ENCODE results near the gene SLCO2A1.

Gene SLCO2A1

GRCh38 chr3:134039161-134039862 is 9.6 kb upstream of the SLCO2A1 start:
- TF ChIP-seq ZFX (IDR thresholded peaks at IDR 0.05; ENCODE audit: borderline replicate concordance) (no peak), CTCF (IDR thresholded peaks at IDR 0.05) (peak; percentile 33)
- no peak overlapping the region for H3K27ac ChIP-seq

DNA sequence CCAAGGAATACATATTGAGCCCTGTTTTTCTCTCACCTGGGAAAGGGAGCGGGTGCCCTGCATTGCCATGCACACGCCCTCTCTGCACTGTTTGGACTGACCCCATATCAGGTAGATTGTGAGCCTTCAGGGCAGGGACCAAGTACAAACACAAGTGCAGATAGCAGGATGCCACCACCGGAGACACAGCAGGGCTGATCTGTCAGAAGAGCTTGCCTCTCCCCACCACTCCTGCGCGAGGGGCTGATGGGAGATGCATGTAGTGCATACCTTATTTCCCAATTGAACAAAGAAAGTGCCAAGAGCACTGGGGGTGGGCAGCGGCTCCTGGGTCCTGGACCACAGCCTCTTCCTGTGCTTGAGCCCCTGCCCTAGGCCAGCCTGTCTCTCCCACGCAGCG is 9.0 kb upstream of the SLCO2A1 start:
- TF ChIP-seq CTCF (IDR thresholded peaks at IDR 0.05) (no peak), ZFX (IDR thresholded peaks at IDR 0.05; ENCODE audit: borderline replicate concordance) (no peak)
- H3K27ac ChIP-seq, result no peak overlapping the region

DNA sequence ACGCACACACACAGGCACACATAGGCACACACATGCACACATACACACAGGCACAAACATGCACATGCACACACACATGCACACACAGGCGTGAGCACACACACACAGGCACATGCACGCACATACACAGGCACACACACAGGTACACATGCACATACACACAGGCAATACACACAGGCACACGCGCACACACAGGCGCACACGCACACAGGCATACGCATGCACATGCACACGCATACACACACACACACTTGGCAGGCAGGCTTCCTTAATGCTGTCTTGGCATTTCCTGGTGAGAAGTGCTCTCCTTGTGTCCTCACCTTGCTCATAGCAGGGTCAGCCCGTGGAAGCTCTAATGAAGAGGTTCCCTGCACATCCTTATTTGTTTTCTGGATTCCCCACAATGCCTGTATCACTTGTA is 8.4 kb upstream of the SLCO2A1 start:
- H3K27ac ChIP-seq, result no peak overlapping the region
- TF ChIP-seq CTCF (IDR thresholded peaks at IDR 0.05), result no peak
- TF ChIP-seq ZFX (IDR thresholded peaks at IDR 0.05; ENCODE audit: borderline replicate concordance), result no peak

DNA sequence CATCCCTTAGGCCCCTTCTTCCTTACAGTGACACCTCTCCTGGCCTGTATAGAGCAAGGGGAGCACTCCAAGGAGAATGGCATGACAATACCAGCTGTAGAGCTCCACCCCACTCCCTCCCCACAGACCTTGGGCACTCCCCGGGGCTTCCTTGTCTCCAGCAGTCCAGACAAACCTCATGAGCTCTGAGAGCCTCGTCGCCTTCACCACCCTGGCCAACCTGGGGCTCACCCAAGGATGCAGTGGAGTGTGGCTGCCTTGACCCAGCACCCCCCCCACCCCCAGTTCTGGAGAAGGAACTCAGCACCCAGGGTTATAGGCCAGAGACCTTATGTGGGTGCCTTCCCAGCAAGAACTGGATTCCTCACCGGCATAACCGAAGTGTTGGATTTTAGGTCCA is 7.4 kb upstream of the SLCO2A1 start:
- TF ChIP-seq CTCF (IDR thresholded peaks at IDR 0.05), result no peak
- no peak for TF ChIP-seq ZFX (IDR thresholded peaks at IDR 0.05; ENCODE audit: borderline replicate concordance)
- H3K27ac ChIP-seq, result no peak overlapping the region

DNA sequence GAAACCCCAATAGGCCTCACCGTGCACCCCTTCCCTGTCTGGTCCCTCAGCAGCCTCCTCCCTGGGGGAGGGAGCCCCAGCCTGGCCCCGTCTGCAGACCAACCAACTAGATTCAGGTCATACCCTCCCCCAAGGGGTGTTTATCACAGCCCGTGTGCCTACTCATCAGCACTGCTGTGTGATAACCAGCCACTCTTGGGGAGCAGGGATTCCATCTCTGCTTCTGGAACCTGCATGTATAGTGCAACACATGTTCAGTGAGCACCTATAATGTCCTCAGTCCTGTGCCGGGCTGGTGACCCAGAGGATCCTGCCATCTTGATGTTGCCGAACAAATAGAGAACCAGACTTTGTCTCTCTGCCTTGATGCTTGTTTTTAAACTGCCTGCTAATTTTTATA is 6.6 kb upstream of the SLCO2A1 start:
- no peak for TF ChIP-seq ZFX (IDR thresholded peaks at IDR 0.05; ENCODE audit: borderline replicate concordance)
- TF ChIP-seq CTCF (IDR thresholded peaks at IDR 0.05), result no peak
- H3K27ac ChIP-seq, result no peak overlapping the region

- TF ChIP-seq ZFX (IDR thresholded peaks at IDR 0.05; ENCODE audit: borderline replicate concordance) (no peak), CTCF (IDR thresholded peaks at IDR 0.05) (no peak)
- H3K27ac ChIP-seq, result no peak overlapping the region
These were observed 6.1 kb upstream of the SLCO2A1 start for GRCh38 chr3:134035836-134036235.

DNA sequence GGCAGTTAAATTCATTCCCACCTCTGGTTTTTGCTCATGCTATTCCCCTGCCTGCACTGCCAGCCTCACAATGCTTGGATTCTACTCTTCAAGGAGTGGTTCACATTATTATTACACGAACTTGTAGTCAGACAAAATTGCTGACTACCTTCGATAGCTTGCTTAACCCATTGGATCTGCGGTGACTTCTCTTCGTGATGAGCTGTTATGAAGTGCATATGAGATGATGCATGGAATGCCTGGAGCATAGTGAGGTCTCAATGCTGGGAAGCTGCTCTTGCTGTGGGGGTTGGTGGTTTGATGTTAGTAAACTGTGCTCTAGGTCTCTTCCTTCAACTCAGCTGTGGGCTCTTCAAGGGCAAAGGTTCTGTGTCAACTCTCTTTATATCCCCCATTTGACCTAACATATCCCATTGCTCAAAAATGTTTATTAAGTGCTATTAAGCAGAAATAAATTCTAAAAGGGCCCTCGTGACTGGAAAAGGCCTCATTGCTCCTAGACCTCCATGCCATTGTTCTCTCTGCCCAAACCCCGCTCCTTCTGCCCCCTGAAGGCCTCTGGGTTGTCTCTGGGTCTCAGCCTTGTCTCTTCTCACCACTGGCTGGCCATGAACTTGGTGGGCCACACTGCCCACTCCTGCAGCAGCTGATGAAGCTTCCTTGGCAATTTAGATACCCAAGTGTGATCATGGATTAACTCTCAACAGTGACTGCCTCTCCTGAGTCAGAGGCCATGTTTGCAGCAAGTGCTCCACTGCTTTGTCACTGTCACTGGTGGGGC is 4.5 kb upstream of the SLCO2A1 start:
- TF ChIP-seq CTCF (IDR thresholded peaks at IDR 0.05) (no peak), ZFX (IDR thresholded peaks at IDR 0.05; ENCODE audit: borderline replicate concordance) (no peak)
- H3K27ac ChIP-seq, result no peak overlapping the region

Measured in 22Rv1 (cell line).